ENCODE measurements around the gene PODXL.

The PODXL gene

GRCh38 chr7:131538813-131539179 lies 17.6 kb downstream of the PODXL start:
- Histone ChIP-seq H3K4me3 (replicated peaks; ENCODE audit: insufficient read depth, low read length) (no peak overlapping the region), H3K27ac (replicated peaks) (no peak overlapping the region), H3K27me3 (ENCODE audit: insufficient read depth, poor library complexity, severe bottlenecking) (no peaks in the 10 kb centered on the region)
- DNase-seq (ENCODE audit: low read depth in 1 of 2, low spot score in 1 of 2): no peak
- TF ChIP-seq GABPA (IDR thresholded peaks at IDR 0.05; ENCODE audit: low read depth) (no peak), SPI1 (IDR thresholded peaks at IDR 0.05; ENCODE audit: borderline replicate concordance, low read depth) (no peak), POLR2AphosphoS5 (IDR thresholded peaks at IDR 0.05; ENCODE audit: low read depth) (no peak)
- TF ChIP-seq, protein P1, sequence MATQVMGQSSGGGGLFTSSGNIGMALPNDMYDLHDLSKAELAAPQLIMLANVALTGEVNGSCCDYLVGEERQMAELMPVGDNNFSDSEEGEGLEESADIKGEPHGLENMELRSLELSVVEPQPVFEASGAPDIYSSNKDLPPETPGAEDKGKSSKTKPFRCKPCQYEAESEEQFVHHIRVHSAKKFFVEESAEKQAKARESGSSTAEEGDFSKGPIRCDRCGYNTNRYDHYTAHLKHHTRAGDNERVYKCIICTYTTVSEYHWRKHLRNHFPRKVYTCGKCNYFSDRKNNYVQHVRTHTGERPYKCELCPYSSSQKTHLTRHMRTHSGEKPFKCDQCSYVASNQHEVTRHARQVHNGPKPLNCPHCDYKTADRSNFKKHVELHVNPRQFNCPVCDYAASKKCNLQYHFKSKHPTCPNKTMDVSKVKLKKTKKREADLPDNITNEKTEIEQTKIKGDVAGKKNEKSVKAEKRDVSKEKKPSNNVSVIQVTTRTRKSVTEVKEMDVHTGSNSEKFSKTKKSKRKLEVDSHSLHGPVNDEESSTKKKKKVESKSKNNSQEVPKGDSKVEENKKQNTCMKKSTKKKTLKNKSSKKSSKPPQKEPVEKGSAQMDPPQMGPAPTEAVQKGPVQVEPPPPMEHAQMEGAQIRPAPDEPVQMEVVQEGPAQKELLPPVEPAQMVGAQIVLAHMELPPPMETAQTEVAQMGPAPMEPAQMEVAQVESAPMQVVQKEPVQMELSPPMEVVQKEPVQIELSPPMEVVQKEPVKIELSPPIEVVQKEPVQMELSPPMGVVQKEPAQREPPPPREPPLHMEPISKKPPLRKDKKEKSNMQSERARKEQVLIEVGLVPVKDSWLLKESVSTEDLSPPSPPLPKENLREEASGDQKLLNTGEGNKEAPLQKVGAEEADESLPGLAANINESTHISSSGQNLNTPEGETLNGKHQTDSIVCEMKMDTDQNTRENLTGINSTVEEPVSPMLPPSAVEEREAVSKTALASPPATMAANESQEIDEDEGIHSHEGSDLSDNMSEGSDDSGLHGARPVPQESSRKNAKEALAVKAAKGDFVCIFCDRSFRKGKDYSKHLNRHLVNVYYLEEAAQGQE (IDR thresholded peaks at IDR 0.05; ENCODE audit: insufficient replicate concordance, low read depth): no peak

DNA sequence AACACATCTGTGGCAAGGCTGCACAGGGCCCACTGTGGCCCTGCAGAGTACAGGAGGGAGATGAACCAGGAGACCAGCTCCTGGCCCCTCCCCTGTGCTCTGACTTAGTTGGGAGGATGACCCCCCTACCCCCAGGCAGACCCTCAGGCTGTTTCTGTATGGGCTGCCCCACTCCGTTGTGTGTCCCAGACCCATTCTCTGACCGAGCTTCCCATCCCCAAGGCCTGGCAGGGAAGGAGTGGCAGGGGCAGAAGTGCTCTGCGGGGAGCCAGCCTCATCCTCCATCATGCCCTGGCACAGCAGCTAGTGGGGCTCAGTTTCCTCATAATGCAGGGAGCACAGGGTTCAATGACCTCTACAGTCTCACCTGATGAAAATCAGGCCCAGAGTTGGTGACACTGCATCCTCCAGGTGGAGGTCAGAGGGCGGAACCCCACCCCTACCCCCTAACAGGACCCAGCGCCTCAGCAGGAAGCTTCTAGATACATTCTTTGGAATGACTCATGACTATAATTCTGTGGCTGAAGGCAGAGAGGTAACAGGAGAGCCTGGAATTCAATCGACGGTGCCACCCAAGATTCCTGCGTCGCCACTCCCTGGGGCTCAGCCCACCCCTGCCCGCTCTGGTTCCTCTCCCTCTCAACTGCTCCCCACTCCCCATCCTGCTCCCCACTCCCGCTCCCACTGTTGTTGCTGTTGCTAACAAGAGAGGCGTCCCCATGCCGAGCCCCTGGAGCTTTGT lies 18.2 kb downstream of the PODXL start:
- H3K4me3 ChIP-seq (replicated peaks; ENCODE audit: insufficient read depth, low read length): no peak overlapping the region
- TF ChIP-seq CTCF (IDR thresholded peaks at IDR 0.05; ENCODE audit: insufficient read depth, low read length) (no peak), SPI1 (IDR thresholded peaks at IDR 0.05; ENCODE audit: borderline replicate concordance, low read depth) (no peak), POLR2AphosphoS5 (IDR thresholded peaks at IDR 0.05; ENCODE audit: low read depth) (no peak), GABPA (IDR thresholded peaks at IDR 0.05; ENCODE audit: low read depth) (no peak)
- TF ChIP-seq, protein P1 (IDR thresholded peaks at IDR 0.05; ENCODE audit: insufficient replicate concordance, low read depth): no peak
- no peak for DNase-seq (ENCODE audit: low read depth in 1 of 2, low spot score in 1 of 2)
- H3K27ac ChIP-seq (replicated peaks): no peak overlapping the region
- H3K27me3 ChIP-seq (ENCODE audit: insufficient read depth, poor library complexity, severe bottlenecking): no peaks in the 10 kb centered on the region

DNA sequence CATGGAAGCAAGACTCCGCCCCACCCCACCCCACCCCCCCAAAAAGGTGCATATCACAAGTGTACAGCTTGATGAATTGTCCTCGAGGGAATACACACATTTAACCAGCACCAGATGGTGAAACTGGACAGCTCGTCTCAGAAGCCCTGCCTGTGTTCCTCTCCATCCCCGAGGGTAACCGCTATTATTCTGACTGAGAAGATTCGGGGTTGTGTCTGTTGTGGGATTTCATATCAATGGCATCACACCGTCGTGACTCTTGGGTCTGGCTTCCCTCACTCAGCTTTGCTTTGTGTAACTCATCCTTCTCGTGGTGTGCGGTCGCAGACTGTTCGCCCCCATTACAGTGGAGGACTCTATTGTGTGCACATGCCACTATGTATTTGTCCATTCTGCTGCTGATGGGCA lies 18.9 kb downstream of the PODXL start:
- H3K27ac ChIP-seq (replicated peaks): no peak overlapping the region
- DNase-seq (ENCODE audit: low read depth in 1 of 2, low spot score in 1 of 2): no peak
- TF ChIP-seq SPI1 (IDR thresholded peaks at IDR 0.05; ENCODE audit: borderline replicate concordance, low read depth) (no peak), GABPA (IDR thresholded peaks at IDR 0.05; ENCODE audit: low read depth) (no peak), CTCF (IDR thresholded peaks at IDR 0.05; ENCODE audit: insufficient read depth, low read length) (no peak), POLR2AphosphoS5 (IDR thresholded peaks at IDR 0.05; ENCODE audit: low read depth) (no peak)
- TF ChIP-seq, protein P1 (IDR thresholded peaks at IDR 0.05; ENCODE audit: insufficient replicate concordance, low read depth): no peak
- H3K27me3 ChIP-seq (ENCODE audit: insufficient read depth, poor library complexity, severe bottlenecking): no peaks in the 10 kb centered on the region
- no peak overlapping the region for H3K4me3 ChIP-seq (replicated peaks; ENCODE audit: insufficient read depth, low read length)
